NOMO-1 treated with dmso at 0.1 percent for 144 hours (cell line): Measurements from ENCODE around the gene P3H4.

ENCODE experiments used
- DNase-seq: peaks from one replicate; lab custom pipeline; 2025; ENCODE audit not compliant: unreplicated experiment; lab: John Stamatoyannopoulos, UW

The P3H4 gene

DNA sequence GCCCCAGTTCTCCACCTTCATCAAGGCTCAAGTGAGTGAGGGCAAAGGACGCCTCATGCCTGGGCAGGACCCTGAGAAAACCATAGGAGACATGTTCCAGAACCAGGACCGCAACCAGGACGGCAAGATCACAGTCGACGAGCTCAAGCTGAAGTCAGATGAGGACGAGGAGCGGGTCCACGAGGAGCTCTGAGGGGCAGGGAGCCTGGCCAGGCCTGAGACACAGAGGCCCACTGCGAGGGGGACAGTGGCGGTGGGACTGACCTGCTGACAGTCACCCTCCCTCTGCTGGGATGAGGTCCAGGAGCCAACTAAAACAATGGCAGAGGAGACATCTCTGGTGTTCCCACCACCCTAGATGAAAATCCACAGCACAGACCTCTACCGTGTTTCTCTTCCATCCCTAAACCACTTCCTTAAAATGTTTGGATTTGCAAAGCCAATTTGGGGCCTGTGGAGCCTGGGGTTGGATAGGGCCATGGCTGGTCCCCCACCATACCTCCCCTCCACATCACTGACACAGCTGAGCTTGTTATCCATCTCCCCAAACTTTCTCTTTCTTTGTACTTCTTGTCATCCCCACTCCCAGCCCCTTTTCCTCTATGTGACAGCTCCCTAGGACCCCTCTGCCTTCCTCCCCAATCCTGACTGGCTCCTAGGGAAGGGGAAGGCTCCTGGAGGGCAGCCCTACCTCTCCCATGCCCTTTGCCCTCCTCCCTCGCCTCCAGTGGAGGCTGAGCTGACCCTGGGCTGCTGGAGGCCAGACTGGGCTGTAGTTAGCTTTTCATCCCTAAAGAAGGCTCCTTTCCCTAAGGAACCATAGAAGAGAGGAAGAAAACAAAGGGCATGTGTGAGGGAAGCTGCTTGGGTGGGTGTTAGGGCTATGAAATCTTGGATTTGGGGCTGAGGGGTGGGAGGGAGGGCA, 10.7 kb upstream of the P3H4 start:
- DNase-seq = no peak

DNA sequence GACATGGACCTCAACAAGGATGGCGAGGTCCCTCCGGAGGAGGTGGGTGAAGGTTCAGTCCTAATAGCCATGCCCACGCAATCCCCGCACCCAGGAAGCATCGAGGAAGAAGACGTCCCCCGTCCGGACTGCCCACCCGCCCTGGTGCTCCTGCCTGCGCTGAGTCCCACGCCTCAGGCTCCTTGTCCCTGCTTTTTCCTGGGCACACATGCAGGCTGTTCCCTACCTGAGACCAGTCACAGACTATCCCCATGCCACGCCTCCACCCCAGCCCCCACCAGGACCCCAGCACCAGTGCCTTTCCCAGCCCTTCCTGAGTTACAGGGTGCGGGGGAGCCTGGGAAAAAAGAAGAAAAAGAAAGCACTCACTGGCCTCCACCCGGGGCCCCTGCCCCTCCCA, 10.0 kb upstream of the P3H4 start:
- DNase-seq = no peak

DNA sequence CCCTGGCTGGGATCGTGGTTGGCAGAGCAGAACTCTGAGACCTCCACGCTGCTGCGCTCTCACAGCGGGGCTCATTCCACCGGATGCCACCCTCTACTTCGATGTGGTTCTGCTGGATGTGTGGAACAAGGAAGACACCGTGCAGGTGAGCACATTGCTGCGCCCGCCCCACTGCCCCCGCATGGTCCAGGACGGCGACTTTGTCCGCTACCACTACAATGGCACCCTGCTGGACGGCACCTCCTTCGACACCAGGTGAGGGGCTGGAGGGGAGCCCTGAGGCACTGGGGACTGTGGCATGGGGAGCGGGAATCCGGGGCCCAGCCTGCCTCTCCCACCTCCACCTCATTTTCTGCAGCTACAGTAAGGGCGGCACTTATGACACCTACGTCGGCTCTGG, 6.3 kb upstream of the P3H4 start:
- no peak for DNase-seq

- no peak for DNase-seq
Measured at GRCh38 chr17:41816637-41817320, 5.0 kb upstream of the P3H4 start.

- no peak for DNase-seq
Measured at GRCh38 chr17:41814195-41814594, 2.4 kb upstream of the P3H4 start.

DNA sequence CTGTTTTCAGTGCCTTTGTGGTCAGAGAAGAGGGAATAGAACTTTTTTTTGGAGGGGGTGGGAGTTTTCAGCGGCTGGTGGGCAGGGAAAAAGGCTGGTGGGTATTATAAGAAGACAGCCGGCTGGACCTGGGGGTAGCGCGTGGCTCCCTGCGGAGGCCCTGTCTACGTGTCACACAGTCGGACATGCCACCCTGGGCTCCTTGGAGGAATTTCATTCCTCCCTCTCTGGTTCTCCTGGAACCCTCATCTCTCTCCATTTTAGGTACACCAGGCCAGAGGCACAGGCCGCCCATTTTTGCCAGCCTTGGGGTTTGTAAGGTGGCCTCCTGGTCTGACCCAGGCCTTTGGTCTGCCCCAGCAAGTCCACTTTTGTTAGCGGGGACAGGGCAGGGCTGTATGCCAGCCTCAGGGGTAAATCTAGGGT, 2.0 kb upstream of the P3H4 start:
- no peak for DNase-seq

- DNase-seq = no peak
Measured at GRCh38 chr17:41813152-41813680, 1.5 kb upstream of the P3H4 start.

DNA sequence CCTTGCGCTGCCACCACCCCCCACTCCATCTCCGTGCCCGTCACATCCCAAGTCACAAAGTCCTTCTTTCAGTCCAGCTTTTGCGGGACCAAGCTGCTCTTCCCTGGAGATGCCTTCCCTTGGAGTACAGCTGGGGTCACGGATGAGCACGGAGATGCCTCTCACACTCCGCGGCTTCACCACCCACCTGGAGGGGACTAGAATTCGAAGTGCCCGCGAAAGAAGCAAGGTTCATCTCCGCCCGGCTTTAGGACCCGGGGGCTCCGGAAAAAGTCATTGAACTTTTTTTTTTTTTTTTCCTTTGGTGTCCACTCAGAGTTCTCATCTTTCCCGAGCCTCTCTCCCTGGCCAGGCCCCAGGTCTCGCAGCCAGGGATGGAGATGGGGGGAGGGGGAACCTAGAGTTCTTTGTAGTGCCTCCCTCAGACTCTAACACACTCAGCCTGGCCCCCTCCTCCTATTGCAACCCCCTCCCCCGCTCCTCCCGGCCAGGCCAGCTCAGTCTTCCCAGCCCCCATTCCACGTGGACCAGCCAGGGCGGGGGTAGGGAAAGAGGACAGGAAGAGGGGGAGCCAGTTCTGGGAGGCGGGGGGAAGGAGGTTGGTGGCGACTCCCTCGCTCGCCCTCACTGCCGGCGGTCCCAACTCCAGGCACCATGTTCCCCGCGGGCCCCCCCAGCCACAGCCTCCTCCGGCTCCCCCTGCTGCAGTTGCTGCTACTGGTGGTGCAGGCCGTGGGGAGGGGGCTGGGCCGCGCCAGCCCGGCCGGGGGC, 817 bp upstream of the P3H4 start, which contains the start of gene FKBP10:
Gene FKBP10, plus strand, starts transcription at position 624 of the 771 bp plus-strand sequence. Its CDS starts 31 bp downstream, at position 655.
- no peak for DNase-seq

DNA sequence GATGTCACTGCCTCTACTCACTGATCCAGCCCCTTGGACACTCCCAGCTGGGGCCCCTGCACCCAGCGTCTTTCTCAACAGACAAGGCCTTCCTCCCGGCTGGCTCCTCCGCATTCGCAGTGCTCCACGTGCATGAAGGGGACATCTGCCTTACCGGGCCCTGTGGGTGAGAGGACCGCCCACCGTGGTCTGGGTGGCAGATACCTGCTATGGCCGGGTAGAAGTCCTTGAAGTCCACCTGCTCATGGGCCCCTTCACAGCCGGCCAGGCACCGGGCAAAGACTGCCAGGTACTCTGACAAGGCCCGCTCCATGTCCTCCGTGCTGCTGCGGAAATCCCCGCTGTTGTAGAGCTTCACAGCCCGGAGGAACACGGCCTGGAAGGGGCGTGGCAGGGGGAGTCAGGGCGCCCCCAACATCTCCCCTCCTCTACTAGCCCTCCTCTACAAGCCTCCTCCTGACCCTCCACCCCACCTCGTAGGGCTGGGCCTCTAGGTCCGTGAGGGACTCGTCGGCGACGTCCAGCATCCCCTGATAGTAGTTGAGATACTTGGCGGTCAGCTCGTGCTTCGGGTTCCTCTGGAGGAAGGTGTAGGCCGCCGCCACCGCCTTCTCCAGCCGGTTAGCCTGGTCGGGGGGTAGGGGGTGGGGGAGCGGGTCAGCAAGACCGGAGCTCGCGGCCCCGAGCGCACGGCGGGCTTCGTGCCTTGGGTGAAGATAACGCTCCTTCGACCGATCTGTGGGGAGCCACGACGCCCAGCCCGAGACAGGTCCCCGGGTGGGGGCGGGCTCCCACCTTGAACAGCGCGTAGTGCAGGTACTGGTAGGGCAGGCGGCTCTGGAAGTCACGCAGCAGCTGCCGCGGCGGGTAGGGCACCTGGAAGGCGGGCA, 845 bp downstream of the P3H4 start:
- DNase-seq = no peak

- DNase-seq = no peak
Measured at GRCh38 chr17:41806685-41807445, 4.9 kb downstream of the P3H4 start.

DNA sequence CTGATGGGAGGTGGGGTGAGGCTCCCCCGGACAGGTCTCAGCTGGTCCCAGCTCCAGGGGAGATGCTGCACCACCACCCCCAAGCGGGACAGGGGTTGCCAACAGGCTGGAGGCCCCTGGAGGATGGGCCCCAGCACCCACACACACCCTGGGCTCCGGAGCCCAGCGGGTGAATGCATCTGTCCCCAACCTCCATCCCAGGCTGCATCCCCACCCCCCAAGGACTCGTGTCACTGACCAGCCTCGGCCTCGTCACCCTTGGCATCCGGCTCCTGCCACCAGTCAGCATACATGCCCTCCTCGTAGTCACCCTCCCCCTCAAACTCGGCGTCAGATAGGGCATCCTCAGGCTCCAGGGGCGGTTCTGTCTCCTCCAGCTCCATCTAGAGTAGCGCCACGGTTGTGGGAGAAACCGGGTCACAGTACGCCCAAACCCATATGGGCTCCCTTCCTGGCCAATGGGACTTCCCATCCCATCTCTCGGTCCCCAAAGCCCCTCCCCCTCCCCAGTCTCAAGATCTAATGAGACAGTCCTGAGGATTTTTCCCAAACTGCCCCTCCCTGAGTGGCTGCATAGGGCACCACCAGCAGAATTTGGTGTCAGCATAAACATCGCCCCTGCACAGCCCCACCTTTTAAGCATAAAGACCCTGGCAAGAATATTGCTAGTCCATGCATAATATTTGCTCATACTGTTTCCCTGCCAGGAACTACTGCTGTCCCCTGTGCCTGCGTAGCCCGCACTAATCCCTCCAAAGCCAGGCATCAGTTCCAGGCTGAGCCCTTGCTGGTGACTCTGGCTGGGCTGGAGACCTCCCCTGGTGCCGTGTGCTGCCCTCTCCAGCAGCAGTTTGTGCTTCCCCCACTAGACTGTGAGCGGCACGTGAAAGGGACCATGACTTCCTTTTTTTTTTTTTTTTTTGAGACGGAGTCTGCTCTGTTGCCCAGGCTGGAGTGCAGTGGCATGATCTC, 8.4 kb downstream of the P3H4 start:
- DNase-seq = peak; percentile 44

DNA sequence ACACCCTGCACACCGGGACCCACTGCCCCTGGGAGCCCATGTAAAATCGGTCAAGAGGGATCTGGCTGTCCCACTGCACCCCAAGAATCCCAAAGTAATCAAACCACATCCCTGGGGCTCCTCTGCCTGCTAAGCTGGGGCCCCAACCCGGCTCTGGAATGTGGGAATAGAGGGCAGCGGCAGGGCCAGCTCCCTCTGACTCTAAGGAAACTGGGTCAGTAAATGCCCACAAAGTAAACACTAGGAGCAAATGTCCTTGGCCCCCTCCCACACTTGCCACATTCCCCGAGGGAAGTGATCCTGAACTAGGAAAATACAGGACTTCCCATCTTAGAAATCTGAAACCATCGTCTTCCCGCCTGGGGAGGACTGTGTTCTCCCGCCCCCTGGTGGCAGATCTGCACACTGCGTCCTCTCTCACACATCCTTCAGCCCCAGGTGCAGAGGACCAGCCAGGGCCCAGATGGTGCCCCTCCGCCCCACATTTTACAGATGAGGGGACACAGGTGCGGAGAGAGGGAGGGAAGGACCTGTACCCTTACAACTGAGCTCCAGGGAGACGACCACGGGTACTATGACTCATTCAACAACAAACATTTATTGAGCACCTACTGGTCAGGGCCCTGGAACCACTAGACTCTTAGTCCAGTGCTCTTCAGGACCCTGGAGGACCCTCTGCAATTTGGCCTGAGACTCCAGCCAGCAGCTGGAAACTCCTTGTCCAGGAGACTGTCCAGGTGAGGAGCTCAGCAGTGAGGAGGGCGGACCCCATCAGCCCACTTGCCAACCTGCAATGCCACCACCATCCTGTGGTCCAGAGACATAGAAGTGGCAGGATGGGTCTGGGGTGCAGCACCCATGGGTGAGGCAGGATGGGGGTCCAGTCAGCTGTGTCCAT, 10.1 kb downstream of the P3H4 start:
- no peak for DNase-seq

DNA sequence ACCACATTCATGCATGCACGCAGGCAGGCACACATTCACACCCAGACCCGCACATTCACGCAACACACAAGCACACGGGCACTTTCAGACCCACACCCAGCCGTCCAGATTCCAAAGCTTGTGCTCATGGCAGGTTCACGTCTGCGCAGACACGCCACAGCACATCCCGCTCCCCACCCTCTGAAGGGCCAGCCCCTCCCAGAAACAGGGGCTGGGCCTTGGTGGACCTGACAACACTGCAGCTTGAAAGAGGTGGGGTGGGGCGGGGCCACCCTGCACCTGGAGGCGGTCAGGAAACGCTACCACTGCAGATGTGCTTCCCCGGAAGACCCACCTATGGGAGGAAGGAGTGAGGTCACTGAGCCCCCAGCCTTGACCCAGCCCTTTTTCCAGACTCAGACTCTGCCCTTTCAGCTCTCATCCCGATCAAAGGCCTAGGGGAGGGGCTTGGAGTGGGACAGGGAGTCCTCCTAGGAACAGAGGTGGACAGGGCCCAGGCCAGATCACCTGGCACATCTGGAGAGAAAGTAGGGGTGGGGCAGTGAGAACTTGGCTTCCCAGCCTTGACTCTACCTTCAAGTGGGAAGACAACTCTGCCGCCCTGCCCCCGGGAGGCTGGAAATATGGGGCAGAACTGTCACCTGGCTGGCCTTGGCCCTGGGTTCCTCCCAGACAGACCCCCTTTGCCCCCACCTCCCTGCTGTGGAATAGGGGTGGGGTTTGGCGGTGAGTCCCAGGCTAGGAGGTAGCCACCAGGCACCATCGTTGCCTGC, 11.0 kb downstream of the P3H4 start:
- no peak for DNase-seq

GRCh38 chr17:41799366-41799765, 12.4 kb downstream of the P3H4 start:
- no peak for DNase-seq

DNA sequence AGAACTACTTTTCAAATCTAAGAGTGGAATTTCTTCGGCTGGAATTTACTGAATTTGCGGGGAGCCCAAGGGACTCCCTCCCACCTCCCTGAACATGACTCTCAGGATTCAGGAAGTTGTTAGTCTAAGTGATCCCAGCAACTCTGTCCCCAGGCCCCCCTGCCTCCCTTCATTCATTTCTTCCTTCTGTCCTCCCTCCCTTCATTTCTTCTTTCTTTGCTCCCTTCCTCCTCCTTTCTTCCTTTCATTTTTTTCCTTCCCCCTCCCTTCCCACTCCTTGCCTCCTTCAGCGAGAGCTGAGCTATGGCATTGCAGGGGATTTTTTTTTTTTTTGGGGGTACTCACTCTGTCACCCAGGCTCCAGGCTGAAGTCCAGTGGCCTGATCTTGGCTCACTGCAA, 14.4 kb downstream of the P3H4 start:
- DNase-seq = no peak

DNA sequence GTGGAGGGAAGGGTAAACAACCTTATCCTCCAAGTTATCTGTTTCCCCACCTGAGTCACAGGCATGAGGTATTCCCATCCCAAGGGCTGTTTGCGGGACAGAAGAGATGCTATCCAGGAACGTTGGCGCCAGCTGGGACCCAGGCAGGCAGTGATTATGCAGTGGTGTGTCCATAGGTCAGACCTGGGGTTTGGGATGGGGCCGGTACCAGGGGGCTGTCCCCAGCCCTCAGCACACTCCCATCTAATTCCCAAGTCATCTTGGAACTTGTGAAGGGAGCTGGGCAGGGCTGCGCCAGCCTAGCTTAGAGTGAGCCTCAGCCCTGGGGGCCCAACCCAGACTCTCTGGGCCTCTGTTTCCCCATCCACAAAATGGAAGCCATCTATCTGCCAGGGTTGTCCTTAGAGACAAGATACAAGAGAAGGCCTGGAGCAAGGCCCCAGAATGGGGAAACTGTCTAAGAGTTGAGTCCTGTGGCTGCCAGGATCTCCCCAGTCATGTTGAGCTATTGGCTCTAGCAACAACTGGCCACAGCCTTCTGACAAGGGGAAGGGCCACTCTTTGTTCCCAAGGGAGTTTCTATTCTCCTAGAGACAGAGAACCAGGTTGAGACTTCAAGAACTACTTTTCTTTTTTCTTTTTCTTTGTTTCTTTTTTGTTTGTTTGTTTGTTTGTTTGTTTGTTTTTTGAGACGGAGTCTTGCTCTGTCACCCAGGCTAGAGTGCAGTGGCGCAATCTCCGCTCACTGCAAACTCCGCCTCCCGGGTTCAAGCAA, 15.4 kb downstream of the P3H4 start:
- DNase-seq = no peak
